ENCODE data around the gene MAGI2. TPM values are rescaled to one million over a fixed set of nuclear protein-coding genes. Genes with fewer than 3 reads are reported as not detected.

The MAGI2 gene
- total and polyA plus RNA-seq, 2 experiments from 2014 or later = 10.4 to 26.4 TPM

- peaks cover 2% of the 10 kb centered on the region for H3K27me3 Mint-ChIP-seq (ENCODE audit: insufficient read depth, low read depth, poor library complexity)
- H2AFZ ChIP-seq = no peak overlapping the region; the same call in 1 of the 2 replicates
Observed at GRCh38 chr7:78769481-78770101, 683.9 kb downstream of the MAGI2 start.

DNA sequence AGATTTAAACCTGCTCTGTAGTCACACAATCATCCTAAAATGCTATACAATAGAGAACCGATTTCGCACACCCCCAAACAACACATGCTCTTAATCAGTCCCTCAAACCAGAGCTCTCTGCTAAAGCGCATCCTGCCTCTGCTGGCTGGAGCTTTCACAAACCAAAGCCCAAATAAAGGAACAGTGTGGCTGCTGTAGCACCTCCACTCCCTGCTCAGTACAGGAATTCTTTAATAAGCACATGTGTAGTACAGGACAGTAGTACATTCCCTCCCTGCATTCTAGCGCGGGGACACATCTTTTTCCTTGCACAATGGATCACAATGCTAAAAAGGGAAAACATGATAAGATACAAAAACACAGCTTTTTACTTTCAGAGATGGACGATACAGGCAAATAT, 684.6 kb downstream of the MAGI2 start:
- peaks cover 66% of the 10 kb centered on the region for H3K79me2 ChIP-seq (replicated peaks; ENCODE audit: insufficient read depth)
- H3K4me3 ChIP-seq = peak overlapping the region; percentile 77
- no peak overlapping the region for H3K4me3 Mint-ChIP-seq
- peak; percentile 59 for DNase-seq (ENCODE audit: low spot score)
- H3K9me3 Mint-ChIP-seq = no peaks in the 10 kb centered on the region
- no peak overlapping the region for H3K27ac Mint-ChIP-seq
- H3K9me2 ChIP-seq (ENCODE audit: insufficient read depth) = no peaks in the 10 kb centered on the region
- H3F3A ChIP-seq (replicated peaks; ENCODE audit: low read depth) = no peaks in the 10 kb centered on the region
- no peaks in the 10 kb centered on the region for H3K27me3 ChIP-seq (ENCODE audit: insufficient read depth)
- no peaks in the 10 kb centered on the region for H3K36me3 ChIP-seq (ENCODE audit: insufficient read depth)
- H3K4me1 Mint-ChIP-seq = peaks cover 24% of the 10 kb centered on the region
- H4K20me1 ChIP-seq (replicated peaks; ENCODE audit: insufficient read depth) = no peaks in the 10 kb centered on the region
- H2AFZ ChIP-seq = no peak overlapping the region
- H3K4me2 ChIP-seq = peak overlapping the region; percentile 89
- TF ChIP-seq EZH2 (IDR thresholded peaks at IDR 0.05; ENCODE audit: low read depth, unreplicated experiment) (no peak), CTCF (conservative IDR thresholded peaks at IDR 0.05; ENCODE audit: low read depth in 2 of 2) (peak in 1 of 2 experiments; percentile 33; a peak in 2 of 4 replicates)
- ATAC-seq = peak; percentile 65
- H3K27me3 Mint-ChIP-seq (ENCODE audit: insufficient read depth, low read depth, poor library complexity) = peaks cover 2% of the 10 kb centered on the region
- H3K27ac ChIP-seq (ENCODE audit: low read depth) = no peak overlapping the region
- peaks cover 34% of the 10 kb centered on the region for H3K4me1 ChIP-seq (ENCODE audit: insufficient read depth)
- no peaks in the 10 kb centered on the region for H3K36me3 Mint-ChIP-seq (ENCODE audit: low read depth)

More at GRCh38 chr7:78769481-78770101, 683.9 kb downstream of the MAGI2 start:
- Histone ChIP-seq H4K20me1 (replicated peaks; ENCODE audit: insufficient read depth) (no peaks in the 10 kb centered on the region), H3F3A (replicated peaks; ENCODE audit: low read depth) (no peaks in the 10 kb centered on the region), H3K4me2 (peak overlapping the region; percentile 89), H3K79me2 (replicated peaks; ENCODE audit: insufficient read depth) (peaks cover 59% of the 10 kb centered on the region), H3K9me2 (ENCODE audit: insufficient read depth) (no peaks in the 10 kb centered on the region), H3K27ac (ENCODE audit: low read depth) (no peak overlapping the region), H3K4me3 (peak overlapping the region; percentile 77), H3K4me1 (ENCODE audit: insufficient read depth) (peaks cover 34% of the 10 kb centered on the region), H3K36me3 (ENCODE audit: insufficient read depth) (no peaks in the 10 kb centered on the region), H3K27me3 (ENCODE audit: insufficient read depth) (no peaks in the 10 kb centered on the region)
- no peak overlapping the region for H3K4me3 Mint-ChIP-seq
- ATAC-seq = peak; percentile 12; the same call in 2 of the 3 replicates
- no peak for TF ChIP-seq STAT1 (IDR thresholded peaks at IDR 0.05; ENCODE audit: unreplicated experiment)
- no peaks in the 10 kb centered on the region for H3K36me3 Mint-ChIP-seq (ENCODE audit: low read depth)
- H3K27ac Mint-ChIP-seq = no peak overlapping the region
- H3K4me1 Mint-ChIP-seq = peaks cover 22% of the 10 kb centered on the region
- no peaks in the 10 kb centered on the region for H3K9me3 Mint-ChIP-seq
- peak; percentile 33 for DNase-seq (ENCODE audit: low spot score)

DNA sequence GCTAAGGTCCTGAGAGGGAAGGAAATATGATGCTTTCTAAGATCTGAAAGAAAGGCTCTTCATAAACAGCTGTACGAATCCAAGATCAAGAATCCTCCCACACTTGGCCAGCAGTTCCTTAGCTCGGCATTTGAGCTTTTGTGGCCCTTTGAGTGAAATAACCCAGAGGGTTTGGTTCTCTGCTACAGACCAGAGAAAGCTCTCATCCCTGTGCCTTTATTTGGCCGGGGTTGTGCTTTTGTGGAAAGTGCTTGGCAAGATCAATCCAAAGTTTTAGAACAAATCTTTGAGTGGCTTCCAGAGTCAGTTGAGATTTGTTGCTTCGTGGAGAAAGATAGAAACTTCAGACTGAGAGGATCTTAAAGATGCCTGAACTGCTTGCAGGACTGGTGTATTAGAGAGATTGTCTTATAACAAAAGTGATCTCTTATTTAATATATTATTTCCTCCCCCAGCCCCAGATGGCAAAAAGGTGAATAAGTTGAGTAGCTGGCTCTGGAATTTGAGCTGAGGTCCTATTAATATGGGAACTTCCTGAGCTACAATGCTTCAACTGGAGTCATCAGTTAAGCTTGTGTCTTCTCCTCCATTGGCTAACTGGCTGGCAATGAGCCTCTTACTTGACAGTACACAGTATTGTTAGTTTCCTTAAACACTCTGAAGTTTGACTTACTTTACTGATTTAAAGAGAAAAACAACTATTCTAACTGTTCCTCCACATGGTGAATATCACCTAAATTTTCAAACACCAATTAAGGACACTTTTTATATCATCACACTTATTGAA, 687.3 kb downstream of the MAGI2 start:
- no peaks in the 10 kb centered on the region for H3F3A ChIP-seq (replicated peaks; ENCODE audit: low read depth)
- no peak for ATAC-seq
- no peak for TF ChIP-seq EZH2phosphoT487 (IDR thresholded peaks at IDR 0.05; ENCODE audit: unreplicated experiment)
- TF ChIP-seq, protein P1, sequence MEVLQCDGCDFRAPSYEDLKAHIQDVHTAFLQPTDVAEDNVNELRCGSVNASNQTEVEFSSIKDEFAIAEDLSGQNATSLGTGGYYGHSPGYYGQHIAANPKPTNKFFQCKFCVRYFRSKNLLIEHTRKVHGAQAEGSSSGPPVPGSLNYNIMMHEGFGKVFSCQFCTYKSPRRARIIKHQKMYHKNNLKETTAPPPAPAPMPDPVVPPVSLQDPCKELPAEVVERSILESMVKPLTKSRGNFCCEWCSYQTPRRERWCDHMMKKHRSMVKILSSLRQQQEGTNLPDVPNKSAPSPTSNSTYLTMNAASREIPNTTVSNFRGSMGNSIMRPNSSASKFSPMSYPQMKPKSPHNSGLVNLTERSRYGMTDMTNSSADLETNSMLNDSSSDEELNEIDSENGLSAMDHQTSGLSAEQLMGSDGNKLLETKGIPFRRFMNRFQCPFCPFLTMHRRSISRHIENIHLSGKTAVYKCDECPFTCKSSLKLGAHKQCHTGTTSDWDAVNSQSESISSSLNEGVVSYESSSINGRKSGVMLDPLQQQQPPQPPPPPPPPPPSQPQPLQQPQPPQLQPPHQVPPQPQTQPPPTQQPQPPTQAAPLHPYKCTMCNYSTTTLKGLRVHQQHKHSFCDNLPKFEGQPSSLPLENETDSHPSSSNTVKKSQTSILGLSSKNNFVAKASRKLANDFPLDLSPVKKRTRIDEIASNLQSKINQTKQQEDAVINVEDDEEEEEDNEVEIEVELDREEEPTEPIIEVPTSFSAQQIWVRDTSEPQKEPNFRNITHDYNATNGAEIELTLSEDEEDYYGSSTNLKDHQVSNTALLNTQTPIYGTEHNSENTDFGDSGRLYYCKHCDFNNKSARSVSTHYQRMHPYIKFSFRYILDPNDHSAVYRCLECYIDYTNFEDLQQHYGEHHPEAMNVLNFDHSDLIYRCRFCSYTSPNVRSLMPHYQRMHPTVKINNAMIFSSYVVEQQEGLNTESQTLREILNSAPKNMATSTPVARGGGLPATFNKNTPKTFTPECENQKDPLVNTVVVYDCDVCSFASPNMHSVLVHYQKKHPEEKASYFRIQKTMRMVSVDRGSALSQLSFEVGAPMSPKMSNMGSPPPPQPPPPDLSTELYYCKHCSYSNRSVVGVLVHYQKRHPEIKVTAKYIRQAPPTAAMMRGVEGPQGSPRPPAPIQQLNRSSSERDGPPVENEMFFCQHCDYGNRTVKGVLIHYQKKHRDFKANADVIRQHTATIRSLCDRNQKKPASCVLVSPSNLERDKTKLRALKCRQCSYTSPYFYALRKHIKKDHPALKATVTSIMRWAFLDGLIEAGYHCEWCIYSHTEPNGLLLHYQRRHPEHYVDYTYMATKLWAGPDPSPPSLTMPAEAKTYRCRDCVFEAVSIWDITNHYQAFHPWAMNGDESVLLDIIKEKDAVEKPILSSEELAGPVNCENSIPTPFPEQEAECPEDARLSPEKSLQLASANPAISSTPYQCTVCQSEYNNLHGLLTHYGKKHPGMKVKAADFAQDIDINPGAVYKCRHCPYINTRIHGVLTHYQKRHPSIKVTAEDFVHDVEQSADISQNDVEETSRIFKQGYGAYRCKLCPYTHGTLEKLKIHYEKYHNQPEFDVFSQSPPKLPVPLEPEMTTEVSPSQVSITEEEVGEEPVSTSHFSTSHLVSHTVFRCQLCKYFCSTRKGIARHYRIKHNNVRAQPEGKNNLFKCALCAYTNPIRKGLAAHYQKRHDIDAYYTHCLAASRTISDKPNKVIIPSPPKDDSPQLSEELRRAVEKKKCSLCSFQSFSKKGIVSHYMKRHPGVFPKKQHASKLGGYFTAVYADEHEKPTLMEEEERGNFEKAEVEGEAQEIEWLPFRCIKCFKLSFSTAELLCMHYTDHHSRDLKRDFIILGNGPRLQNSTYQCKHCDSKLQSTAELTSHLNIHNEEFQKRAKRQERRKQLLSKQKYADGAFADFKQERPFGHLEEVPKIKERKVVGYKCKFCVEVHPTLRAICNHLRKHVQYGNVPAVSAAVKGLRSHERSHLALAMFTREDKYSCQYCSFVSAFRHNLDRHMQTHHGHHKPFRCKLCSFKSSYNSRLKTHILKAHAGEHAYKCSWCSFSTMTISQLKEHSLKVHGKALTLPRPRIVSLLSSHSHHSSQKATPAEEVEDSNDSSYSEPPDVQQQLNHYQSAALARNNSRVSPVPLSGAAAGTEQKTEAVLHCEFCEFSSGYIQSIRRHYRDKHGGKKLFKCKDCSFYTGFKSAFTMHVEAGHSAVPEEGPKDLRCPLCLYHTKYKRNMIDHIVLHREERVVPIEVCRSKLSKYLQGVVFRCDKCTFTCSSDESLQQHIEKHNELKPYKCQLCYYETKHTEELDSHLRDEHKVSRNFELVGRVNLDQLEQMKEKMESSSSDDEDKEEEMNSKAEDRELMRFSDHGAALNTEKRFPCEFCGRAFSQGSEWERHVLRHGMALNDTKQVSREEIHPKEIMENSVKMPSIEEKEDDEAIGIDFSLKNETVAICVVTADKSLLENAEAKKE (CRISPR knock-in tag; IDR thresholded peaks at IDR 0.05) = no peak

More for the DNA sequence above, 687.3 kb downstream of the MAGI2 start:
- no peak overlapping the region for H2AFZ ChIP-seq
- peaks cover 93% of the 10 kb centered on the region for H3K79me2 ChIP-seq (replicated peaks; ENCODE audit: insufficient read depth)
- H4K20me1 ChIP-seq (replicated peaks; ENCODE audit: insufficient read depth) = 0 out of 2 replicates have a peak, but pooled peaks cover 8% of the 10 kb centered on the region
- peaks cover 9% of the 10 kb centered on the region for H3K4me1 Mint-ChIP-seq
- no peaks in the 10 kb centered on the region for H3K36me3 ChIP-seq (ENCODE audit: insufficient read depth)
- no peaks in the 10 kb centered on the region; the same call in 2 of the 3 replicates for H3K36me3 Mint-ChIP-seq (ENCODE audit: low read depth)
- H3K27me3 Mint-ChIP-seq (ENCODE audit: insufficient read depth, low read depth, poor library complexity) = peaks cover 2% of the 10 kb centered on the region
- no peak overlapping the region; the same call in 1 of the 2 replicates for H3K27ac ChIP-seq (ENCODE audit: low read depth)
- no peak overlapping the region for H3K4me3 ChIP-seq
- no peak for DNase-seq (ENCODE audit: low spot score)
- H3K9me3 Mint-ChIP-seq = no peaks in the 10 kb centered on the region
- H3K27ac Mint-ChIP-seq = no peak overlapping the region
- peaks cover 14% of the 10 kb centered on the region for H3K4me1 ChIP-seq (ENCODE audit: insufficient read depth)
- no peak overlapping the region for H3K4me3 Mint-ChIP-seq
- no peaks in the 10 kb centered on the region for H3K9me2 ChIP-seq (ENCODE audit: insufficient read depth)
- H3K27me3 ChIP-seq (ENCODE audit: insufficient read depth) = no peaks in the 10 kb centered on the region
- H3K4me2 ChIP-seq = no peak overlapping the region
